GM21576 (cell line): ENCODE measurements around the gene C1orf35.

Source experiments
- ATAC-seq: cut with Tn5 transposase; IDR thresholded peaks from one replicate; pipeline ENCODE4 v1.9.1; 2021; ENCODE audit warnings: mild to moderate bottlenecking, moderate library complexity; ENCODE audit not compliant: unreplicated experiment

Gene C1orf35

DNA sequence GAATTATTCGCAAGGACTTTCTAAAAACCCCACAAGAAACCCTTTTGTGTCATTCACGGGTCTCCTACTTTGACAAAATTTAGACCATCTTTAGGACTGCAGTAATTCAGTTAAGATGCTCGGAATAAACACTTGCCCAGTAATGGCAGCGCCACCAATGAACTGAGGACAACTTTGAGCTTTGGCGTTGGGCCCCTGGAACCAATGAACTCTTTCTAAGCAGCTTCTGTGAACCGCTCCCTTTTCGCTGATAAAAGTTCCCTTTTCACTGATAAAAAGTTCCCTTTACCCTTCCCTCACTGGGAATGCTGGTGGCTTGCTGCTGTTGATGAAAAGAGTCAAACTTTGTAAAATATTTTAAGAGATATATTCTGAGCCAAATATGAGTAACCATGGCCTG is 7.4 kb upstream of the C1orf35 start:
- no peak for ATAC-seq

DNA sequence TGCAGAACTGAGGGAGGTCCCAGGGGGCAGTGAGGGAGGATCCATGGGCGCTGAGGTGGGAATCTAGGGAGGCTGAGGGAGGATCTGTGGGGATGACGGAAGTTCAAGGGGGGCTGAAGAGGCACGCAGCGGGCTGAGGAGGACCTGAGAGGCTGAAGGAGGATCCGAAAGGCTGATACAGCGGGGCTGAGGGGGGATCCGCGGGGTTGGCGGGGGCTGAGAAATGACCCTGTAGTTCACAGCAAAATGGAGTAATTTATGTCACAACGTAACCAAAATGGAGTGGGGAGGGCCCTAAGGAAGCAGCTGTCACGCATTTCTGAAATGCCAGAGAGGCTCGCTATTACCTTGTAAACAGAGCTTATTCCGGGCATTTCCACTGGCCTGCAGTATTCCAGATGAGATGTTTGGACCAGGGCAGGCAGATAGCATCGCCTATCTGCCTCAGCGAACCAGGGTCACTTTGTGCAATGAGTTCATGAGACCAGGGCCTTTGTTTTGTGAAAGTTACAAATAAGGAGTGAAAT is 6.9 kb upstream of the C1orf35 start:
- peak; percentile 5 for ATAC-seq

DNA sequence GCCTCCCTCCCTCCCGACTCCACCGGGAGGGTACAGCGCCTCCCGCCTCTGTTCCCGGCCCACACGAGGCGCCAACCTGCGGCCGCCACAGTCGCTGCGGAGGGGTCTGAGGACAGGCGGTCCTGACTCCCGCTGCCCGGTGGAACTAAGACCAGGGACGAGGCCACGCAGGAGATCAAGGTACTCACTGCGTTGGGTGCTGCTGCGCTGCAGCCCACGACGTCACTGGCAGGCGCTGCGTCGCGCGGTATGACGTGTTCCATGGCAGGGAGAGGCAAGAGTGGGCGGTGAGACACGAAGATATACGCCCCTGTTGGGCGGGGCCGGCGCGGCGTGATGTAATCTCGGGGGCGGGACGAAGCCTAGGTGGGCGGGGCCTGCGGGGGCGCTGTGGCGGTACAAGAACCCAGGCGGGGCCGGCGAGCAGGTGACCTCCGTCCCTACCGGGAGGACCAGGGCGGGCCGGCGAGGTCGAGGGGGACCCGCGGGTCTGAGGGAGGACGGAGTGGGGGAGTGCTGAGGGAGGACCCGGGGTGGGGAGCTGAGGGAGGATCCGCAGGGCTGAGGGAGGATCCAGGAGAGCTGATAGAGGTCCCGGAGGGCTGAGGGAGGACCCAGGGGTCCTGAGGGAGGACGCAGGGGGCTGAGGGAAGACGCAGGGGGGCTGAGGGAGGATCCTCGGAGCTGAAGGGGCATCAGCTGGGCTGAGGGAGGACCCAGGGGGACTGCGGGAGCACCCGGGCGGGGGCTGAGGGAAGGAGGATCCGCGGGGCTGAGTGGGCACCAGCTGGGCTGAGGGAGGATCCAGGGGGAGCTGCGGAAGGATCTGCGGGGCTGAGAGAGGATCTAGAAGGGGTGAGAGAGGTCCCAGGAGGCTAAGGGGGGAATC is 6.2 kb upstream of the C1orf35 start, which contains the start of gene MRPL55:
Gene MRPL55, minus strand, starts transcription at position 227 of the 889 bp plus-strand sequence. CDS start 1,039 bp downstream, outside the sequence.
- ATAC-seq, result peak; percentile 81

DNA sequence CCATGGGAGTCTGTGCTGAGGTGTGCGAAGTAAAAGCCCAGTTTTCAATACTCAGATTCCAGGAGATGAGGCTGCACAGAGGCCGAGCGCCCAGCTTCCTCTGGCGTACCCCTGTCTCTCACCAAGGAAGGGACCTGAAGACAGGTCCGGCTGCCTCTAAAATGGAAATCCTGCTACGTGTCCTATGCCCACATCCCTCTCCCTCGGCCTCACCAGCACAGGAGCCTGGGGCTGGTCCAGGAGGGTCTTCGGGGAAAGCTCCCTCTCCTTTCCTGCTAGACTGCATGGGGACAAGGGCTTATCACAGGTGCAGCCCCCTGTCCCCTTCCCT is 5.6 kb upstream of the C1orf35 start:
- ATAC-seq, result no peak

DNA sequence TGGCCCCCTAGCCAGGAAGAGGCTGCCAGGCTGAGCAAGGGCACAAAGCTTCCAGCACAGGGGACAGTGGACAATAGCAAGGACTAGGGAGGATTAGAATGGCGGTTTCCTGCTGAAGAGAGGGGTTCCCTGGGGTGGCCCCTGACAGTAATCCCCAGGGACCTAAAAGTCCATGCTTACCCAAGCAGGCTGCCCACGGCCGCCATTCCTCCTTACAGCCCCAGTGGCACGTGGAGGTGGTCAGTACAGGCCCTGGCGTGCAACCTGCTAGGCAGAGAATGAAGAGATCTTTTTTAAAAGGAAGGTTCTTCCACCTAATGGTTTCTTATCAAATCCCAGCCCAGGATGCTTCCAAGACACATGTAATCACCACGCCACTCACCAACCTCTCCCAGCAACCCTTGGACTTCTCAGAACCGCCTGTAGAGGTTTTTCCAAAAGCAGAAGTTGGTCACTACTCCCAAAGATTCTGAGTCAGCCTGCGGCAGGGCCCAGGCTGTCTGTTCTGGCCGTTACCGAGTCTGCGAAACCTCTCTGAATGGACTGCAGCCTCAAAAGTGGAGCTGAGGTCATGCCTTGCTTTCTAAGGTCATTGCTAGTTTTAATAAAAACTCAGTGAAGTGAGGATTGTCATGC is 5.0 kb upstream of the C1orf35 start:
- no peak for ATAC-seq

DNA sequence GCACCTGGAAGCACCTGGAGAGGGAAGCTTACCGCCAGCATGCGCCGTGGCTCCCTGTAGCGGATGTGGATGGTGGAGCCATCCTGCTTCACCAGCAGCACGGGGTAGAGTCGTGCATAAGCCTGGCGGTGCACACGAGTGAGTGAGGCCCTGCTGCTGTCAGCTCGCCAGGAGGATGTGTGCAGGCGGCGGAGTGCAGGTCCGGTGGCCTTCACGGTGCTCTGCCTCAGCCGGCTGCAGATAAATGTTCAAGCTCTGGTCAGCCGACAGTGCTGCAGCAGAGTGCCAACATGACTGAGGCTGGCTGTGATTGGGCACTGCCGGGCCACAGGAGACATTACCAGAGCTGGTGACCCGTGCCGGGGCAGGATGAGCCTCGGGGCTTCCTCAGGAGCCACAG is 4.5 kb upstream of the C1orf35 start:
- ATAC-seq, result no peak

DNA sequence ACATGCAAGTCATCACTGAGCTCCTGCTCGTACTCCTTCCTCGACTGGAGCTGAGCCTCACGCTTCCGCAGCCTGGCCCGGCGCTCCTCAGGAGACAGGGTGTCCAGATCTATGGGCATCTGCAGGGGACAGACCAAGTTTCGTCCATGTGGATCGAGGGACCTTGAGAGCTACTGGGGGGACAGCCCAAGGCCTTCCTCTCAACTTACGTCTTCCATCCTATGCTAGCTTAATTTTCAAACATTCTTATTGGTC is 3.6 kb upstream of the C1orf35 start:
- no peak for ATAC-seq

DNA sequence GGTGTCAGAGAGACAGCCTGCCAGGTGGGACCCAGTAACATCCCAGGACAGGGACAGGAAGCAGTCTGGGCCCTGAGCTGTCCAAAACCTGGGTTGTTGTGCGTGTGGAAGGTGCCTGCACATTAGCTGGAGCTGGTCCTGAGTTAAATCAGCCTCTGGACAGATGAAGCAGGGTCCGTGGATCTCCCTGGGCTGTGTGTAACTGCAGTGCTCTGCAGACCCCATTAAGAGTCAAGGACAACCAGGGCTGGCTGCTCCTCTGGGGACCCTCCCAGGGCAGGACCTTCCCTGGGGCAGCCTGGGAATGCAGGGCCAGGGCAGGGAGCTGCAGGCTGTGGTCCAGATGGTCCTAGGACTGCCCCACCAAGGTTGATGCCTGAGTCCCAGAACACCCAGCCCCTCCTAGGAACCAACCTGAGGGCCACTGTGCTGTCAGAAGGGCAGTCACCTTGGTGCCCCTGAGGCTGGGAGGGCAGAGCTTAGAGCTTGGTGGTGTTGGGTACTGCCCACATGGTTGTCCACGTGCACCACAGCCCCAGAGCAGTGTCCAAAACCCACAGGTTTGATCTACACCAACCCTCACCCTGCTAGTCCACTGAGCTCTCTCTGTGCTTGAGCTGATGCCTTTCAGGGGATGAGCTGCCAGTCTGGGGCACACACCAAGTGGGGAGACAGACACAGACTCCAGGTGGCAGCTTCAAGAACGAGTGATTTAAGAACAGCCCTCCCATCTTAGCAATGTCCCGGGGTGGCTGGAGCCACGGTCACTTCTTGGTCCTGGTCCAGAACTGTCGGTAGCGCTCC is 3.1 kb upstream of the C1orf35 start:
- ATAC-seq, result no peak

DNA sequence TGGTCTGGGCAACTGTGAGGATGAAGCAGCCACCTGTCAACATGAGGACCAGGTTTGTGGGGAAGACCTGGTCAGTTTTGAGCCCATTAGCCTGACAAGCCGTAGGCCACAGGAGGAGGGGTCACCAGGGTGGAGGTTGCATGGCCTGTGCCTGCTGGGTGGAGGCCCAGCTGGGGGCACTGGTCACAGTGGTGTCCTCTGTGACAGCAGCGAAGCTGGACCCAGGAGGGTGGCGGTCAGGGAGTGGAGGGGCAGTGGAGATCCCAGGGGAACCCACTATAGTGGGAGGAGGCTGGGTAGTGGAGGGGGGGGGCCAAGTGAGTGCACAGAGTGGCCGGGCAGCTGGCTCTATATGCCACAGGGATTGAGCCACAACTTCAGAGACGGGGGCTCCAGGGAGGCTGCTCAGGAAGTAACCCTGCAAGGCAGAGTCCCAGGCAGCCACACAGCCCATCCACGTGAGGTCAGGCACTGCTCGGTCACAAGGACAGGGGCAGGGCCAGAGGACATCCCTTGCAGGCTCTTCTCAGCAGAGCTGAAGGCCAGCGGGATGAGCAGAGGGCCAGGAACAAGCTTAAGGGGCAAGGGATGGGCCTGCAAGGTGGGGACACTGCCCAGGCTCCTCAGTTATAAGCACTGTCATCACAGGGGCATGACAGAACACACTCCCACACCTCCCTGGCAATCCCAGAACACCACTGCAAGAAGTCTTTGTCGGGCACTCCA is 2.3 kb upstream of the C1orf35 start:
- ATAC-seq, result no peak

DNA sequence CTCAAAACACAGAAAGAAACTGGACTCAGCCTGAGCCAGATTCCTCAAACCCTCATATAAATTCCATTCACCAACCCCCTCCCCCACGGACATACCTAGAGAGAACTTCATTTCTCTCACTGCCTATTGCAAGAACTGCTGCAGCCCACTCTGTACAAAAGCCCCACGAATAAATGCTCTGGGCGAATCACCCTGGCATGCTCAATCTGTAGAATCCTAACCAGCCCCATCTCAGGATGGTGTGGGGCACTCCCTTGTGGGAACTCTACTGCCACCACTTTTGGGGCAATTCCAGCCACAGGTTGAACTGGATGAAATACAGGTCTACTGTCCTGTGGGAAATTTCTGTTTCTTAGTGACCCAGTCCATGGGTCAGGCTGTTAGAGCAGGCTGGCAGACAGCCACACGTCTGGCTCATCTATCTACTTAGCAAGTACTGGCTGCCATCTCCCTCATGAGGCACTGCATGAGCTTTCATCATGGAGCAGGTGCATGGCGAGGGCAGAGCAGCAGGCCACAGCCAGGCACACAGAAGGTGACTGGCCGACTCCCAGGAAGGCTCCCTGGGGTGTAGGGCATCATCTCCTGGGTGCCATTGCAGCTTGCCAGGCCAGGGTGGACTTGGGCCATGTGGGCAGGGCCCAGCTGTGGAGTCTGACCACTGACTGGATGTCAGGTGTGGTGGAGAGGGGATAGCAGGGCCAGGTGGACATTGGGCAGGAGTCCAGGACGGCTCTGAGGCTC is 1.6 kb upstream of the C1orf35 start:
- no peak for ATAC-seq

DNA sequence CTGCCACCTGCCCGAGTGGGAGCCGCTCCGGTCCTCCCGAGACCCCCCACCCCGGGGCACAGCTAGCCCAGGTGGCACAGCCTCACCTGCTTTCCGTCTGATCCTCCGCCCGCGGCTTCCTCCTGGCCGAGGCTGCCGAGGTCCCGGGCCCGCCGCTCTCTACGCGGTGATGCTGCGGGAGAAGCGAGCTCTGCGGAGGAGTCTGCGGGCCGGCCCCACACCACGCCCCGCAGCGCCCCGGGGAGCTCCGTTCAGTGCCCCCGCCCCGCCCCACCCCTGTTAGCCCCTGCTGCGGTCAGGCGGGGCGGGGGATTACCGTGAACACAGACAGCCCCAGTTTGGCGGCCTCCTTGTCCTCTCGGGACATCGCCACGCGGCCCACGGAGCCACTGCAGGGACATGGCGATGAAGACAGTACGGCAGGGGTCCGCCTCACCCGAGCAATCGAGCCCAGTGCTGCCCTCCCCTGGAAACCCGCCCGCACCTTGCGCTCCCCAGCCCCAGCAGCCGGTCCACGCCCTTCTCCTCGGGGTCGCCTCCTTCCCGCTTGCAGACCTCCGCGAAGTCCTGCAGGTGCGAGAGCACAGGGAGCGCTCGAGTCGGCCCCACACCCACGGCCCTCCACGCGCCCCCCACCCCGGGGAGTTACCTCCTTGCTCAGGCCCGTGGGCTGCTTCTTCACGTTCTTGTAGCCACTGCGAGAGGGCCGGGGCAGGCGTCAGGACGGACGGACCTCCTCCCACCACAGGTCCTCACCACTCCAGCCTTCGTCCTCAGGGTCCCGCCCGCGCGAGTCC is 933 bp downstream of the C1orf35 start:
- ATAC-seq, result peak; percentile 25

DNA sequence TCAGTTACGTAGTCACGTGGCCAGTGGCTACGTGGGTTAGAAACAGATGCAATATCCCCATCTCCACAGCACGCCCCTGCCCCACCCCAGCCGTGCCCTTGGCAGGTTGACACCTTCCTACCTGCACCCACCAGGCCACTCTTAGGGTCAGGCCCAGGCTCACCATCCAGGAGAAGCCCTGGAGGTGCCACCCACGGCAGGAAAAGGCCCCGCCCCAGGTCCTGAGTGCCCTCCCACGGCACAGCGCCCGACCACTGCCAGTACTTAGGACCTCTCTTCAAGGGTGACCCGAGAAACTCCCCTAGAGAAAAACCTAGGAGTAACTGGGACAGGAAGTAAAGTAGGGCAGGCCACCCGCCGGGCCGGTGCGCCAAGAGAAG is 1.5 kb downstream of the C1orf35 start:
- no peak for ATAC-seq

DNA sequence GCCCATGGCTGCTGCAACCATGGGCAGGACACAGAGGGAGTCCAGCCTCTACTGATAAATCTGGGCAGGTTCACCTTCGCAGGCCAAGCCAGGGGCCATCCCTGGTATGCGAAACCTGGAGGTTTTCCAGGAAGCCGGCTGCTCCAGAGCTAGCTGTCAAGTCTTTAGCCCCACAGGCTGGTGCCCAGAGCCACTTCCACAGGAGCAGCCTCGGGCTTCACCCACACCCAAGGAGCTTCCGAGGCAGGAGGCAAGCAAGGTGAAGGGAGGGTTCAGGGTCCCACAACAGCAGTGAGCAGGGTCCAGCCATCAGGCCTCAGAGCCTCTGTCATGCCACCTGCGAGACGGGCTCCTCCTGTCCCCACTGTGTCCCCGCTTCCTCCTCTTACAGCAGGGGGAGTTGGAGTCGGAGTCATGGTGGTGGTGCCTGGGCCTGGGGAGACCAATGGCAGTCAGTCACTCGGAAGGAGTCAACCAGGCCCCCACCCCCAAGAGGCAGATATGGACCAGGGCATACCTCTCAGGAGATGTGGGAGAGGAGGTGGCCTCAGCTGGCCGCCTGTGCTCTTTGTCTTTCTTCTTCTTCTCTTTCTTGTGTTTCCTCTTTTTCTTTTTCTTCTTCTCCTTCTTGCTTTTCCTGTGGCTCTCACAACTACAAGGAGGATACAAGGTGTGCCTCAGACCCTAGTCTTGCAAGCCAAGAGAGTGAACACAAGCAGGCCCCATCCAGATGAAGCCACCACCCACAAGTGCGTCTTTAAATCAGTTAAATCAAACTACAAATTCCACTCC is 2.1 kb downstream of the C1orf35 start:
- no peak for ATAC-seq

DNA sequence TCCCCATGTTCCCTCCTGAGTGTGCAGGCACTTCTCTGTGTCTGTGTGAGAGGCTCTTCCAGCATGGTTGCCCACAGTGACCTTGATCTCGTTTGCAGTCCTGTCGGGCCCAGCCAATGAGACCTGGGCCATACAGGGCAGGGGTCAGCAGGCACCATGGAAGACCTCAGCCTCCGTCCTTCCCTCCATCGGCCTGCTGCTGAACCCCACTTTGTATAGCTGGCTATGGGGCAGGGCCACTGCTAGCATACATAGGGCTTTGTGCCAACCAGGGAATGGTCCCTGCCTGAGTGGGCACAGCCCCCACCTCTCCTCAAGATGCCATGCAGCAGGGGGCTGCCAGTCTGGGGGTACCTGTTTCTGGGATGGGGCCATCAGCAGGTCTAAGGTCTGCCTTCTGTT is 3.8 kb downstream of the C1orf35 start:
- no peak for ATAC-seq

DNA sequence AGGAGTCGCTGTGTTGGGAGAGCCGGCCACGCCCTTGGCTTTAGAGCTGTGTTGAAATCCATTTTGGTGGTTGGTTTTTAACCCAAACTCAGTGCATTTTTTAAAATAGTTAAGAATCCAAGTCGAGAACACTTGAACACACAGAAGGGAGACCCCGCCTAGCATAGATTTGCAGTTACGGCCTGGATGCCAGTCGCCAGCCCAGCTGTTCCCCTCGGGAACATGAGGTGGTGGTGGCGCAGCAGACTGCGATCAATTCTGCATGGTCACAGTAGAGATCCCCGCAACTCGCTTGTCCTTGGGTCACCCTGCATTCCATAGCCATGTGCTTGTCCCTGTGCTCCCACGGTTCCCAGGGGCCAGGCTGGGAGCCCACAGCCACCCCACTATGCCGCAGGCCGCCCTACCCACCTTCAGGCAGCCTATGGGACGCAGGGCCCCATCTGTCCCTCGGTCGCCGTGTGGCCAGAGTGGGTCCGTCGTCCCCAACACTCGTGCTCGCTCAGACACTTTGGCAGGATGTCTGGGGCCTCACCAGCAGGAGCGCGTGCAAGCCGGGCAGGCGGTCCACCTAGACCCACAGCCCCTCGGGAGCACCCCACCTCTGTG is 4.7 kb downstream of the C1orf35 start:
- ATAC-seq, result no peak

DNA sequence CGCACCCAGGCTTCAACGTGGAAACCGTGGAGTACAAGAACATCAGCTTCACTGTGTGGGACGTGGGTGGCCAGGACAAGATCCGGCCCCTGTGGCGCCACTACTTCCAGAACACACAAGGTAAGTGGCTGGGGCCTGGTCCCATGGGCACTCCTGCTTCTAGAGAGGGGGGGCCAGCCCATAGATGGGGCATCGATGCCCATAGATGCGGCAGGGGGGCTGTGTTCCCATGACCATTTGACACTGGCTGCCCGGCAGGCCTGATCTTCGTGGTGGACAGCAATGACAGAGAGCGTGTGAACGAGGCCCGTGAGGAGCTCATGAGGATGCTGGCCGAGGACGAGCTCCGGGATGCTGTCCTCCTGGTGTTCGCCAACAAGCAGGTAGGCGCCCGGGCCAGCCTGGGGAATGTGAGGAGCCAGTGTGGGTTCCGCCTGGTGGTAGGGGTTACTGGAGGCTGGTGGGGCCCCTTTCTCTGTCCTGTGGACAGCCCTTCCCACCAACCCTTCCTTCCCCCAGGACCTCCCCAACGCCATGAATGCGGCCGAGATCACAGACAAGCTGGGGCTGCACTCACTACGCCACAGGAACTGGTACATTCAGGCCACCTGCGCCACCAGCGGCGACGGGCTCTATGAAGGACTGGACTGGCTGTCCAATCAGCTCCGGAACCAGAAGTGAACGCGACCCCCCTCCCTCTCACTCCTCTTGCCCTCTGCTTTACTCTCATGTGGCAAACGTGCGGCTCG is 5.6 kb downstream of the C1orf35 start:
- ATAC-seq, result no peak

DNA sequence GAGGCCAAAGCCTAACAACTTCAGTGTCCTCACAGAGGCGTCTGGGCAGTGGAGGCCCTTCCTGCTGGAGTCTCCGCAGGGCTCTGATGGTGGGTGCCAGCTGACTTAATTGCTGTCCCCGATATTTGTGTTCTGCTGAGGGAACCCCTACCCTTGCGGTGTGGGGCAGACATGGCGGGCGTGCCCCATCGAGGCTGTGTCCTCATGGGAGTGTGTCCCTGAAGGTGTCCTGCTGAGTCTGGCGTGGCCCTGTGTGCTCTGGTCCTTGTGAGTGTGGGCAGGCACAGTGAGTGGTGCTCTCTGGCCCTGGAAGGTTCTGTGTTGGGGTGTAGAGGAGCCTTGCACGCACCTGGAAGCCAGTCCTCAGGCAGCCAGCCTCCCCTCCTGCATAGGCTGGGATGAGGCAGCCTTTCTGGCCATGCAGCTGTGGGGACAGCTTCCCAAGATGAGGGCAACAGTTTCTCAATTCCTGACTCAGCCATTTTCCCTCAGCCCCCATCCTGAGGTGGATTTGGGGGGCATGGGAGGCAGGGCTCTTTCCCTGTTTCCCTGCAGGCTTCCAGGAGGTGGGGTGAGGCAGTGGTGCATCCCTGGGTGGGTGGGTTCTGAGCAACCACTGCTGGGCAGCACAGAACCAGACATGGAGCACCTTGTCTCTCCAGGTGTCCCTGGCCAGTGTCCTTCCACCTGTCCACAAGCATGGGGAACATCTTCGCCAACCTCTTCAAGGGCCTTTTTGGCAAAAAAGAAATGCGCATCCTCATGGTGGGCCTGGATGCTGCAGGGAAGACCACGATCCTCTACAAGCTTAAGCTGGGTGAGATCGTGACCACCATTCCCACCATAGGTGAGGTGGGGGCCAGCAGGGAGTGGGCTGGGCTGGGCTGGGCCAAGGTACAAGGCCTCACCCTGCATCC is 6.5 kb downstream of the C1orf35 start:
- ATAC-seq, result no peak
